HCT116 (cell line): ENCODE results near the gene DOCK3.

Experiments
- CBX3 ChIP-seq: IDR thresholded peaks from 2 replicates; pipeline ENCODE4 v1.6.1; 2012; ENCODE audit warnings: low read depth
- EZH2 ChIP-seq: fragments of 200-600 bp; sonication (generic); IDR thresholded peaks from 2 replicates; pipeline ENCODE4 v1.6.1; 2017; ENCODE audit warnings: antibody characterized with exemption, mixed run types
- POLR2A ChIP-seq: IDR thresholded peaks from 2 replicates; pipeline ENCODE4 v1.7.0; 2011; ENCODE audit warnings: borderline replicate concordance; ENCODE audit not compliant: insufficient read depth, insufficient read length; ENCODE audit errors: extremely low read depth
- POLR2AphosphoS5 ChIP-seq: IDR thresholded peaks from 2 replicates; pipeline ENCODE4 v1.6.1; 2011; ENCODE audit warnings: mild to moderate bottlenecking, low read depth, low read length, moderate library complexity
- REST ChIP-seq: IDR thresholded peaks from 2 replicates; pipeline ENCODE4 v1.6.1; 2012; ENCODE audit warnings: low read depth
- ZFX ChIP-seq: fragments of 450-650 bp; IDR thresholded peaks from 2 replicates; pipeline ENCODE4 v1.6.1; 2017
- TF ChIP-seq, protein P1 (sequence below), 3 experiments: fragments of 200-600 bp in 1 of 3; sonication (generic) in 1 of 3; IDR thresholded peaks in 2 of 3; conservative IDR thresholded peaks in 1 of 3; 2 replicates each; pipeline ENCODE4 v1.5.1; 2012 to 2017; ENCODE audit warnings: low read depth in 2 of 3, low read length in 2 of 3, antibody characterized with exemption in 1 of 3, borderline replicate concordance in 1 of 3, control low read depth in 1 of 3, mild to moderate bottlenecking in 1 of 3, mixed read lengths in 1 of 3, mixed run types in 1 of 3, moderate library complexity in 1 of 3; ENCODE audit not compliant: insufficient read depth in 1 of 3
- TF ChIP-seq, protein P2 (sequence below): IDR thresholded peaks from 2 replicates; pipeline ENCODE4 v1.6.1; 2011; ENCODE audit warnings: mild to moderate bottlenecking, low read length, moderate library complexity; ENCODE audit not compliant: insufficient replicate concordance; ENCODE audit errors: extremely low read depth

GRCh38 chr3:50862221-50862620 is 187.5 kb downstream of the DOCK3 start:
- TF ChIP-seq POLR2A (no peak), POLR2AphosphoS5 (no peak), EZH2 (no peak), REST (no peak), CBX3 (no peak), ZFX (no peak)
- TF ChIP-seq, protein P1, sequence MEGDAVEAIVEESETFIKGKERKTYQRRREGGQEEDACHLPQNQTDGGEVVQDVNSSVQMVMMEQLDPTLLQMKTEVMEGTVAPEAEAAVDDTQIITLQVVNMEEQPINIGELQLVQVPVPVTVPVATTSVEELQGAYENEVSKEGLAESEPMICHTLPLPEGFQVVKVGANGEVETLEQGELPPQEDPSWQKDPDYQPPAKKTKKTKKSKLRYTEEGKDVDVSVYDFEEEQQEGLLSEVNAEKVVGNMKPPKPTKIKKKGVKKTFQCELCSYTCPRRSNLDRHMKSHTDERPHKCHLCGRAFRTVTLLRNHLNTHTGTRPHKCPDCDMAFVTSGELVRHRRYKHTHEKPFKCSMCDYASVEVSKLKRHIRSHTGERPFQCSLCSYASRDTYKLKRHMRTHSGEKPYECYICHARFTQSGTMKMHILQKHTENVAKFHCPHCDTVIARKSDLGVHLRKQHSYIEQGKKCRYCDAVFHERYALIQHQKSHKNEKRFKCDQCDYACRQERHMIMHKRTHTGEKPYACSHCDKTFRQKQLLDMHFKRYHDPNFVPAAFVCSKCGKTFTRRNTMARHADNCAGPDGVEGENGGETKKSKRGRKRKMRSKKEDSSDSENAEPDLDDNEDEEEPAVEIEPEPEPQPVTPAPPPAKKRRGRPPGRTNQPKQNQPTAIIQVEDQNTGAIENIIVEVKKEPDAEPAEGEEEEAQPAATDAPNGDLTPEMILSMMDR (IDR thresholded peaks at IDR 0.05 in 2 of 3, conservative IDR thresholded peaks at IDR 0.05 in 1 of 3; ENCODE audit: borderline replicate concordance in 1 of 3, insufficient read depth in 1 of 3, low read depth in 2 of 3, low read length in 2 of 3): no peak
- TF ChIP-seq, protein P2, sequence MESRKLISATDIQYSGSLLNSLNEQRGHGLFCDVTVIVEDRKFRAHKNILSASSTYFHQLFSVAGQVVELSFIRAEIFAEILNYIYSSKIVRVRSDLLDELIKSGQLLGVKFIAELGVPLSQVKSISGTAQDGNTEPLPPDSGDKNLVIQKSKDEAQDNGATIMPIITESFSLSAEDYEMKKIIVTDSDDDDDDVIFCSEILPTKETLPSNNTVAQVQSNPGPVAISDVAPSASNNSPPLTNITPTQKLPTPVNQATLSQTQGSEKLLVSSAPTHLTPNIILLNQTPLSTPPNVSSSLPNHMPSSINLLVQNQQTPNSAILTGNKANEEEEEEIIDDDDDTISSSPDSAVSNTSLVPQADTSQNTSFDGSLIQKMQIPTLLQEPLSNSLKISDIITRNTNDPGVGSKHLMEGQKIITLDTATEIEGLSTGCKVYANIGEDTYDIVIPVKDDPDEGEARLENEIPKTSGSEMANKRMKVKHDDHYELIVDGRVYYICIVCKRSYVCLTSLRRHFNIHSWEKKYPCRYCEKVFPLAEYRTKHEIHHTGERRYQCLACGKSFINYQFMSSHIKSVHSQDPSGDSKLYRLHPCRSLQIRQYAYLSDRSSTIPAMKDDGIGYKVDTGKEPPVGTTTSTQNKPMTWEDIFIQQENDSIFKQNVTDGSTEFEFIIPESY: no peak
